Smooth muscle cell (in vitro differentiated cells): ENCODE results near the gene TTLL10. TPM values are rescaled to one million over a fixed set of nuclear protein-coding genes. Genes with fewer than 3 reads are reported as not detected.

Experiments used
- DNase-seq: peaks from one replicate; lab custom pipeline; 2025; ENCODE audit not compliant: unreplicated experiment; lab: John Stamatoyannopoulos, UW
- H2AFZ ChIP-seq: fragments of 200-600 bp; sonication (generic); 2 replicates; pipeline ENCODE4 v1.6.0; 2016; ENCODE audit warnings: antibody characterized with exemption, low read depth, mild to moderate bottlenecking
- H3F3A ChIP-seq: fragments of 200-600 bp; sonication (generic); 2 replicates; pipeline ENCODE4 v1.6.0; 2017; ENCODE audit warnings: antibody characterized with exemption, low read depth
- H3K27ac ChIP-seq: fragments of 200-600 bp; sonication (generic); 2 replicates; pipeline ENCODE4 v1.5.1; 2016; ENCODE audit warnings: low read depth, mild to moderate bottlenecking
- H3K27me3 ChIP-seq: fragments of 200-600 bp; sonication (generic); 2 replicates; pipeline ENCODE4 v1.6.1; 2016; ENCODE audit warnings: low read depth, mild to moderate bottlenecking
- H3K36me3 ChIP-seq: fragments of 200-600 bp; sonication (generic); 2 replicates; pipeline ENCODE4 v1.5.1; 2016; ENCODE audit warnings: low read depth
- H3K4me1 ChIP-seq: fragments of 200-600 bp; sonication (generic); 2 replicates; pipeline ENCODE4 v1.5.1; 2016; ENCODE audit warnings: low read depth
- H3K4me2 ChIP-seq: fragments of 200-600 bp; sonication (generic); 2 replicates; pipeline ENCODE4 v1.6.0; 2016; ENCODE audit warnings: mild to moderate bottlenecking
- H3K4me3 ChIP-seq: fragments of 200-600 bp; sonication (generic); 2 replicates; pipeline ENCODE4 v1.5.1; 2016; ENCODE audit warnings: mild to moderate bottlenecking
- H3K79me2 ChIP-seq: fragments of 200-600 bp; sonication (generic); 2 replicates; pipeline ENCODE4 v1.6.0; 2016; ENCODE audit warnings: low read depth, mild to moderate bottlenecking
- H3K9ac ChIP-seq: fragments of 200-600 bp; sonication (generic); 2 replicates; pipeline ENCODE4 v1.6.0; 2016; ENCODE audit warnings: low read depth
- H3K9me3 ChIP-seq: fragments of 200-600 bp; sonication (generic); replicated peaks from 2 replicates; pipeline ENCODE4 v1.5.1; 2016; ENCODE audit warnings: low read depth
- H4K20me1 ChIP-seq: fragments of 200-600 bp; sonication (generic); 2 replicates; pipeline ENCODE4 v1.6.0; 2016; ENCODE audit warnings: low read depth
- WGBS: methylation state at CpG from one replicate; pipeline ENCODE4 v1.1.7; 2016; ENCODE audit warnings: low lambda C conversion rate; 5-methylcytosine and 5-hydroxymethylcytosine counted together
- polyA plus RNA-seq: library from polyadenylated mRNA; unstranded; fragments of >200 nt; fragmentation: Nextera tagmentation; extraction: Ambion mirVana; gene quantifications from 2 replicates; pipeline ENCODE4 v1.2.1, GENCODE V29; 2016
- total RNA-seq: library from RNA; depleted of rRNA; stranded (reverse); fragments of >200 nt; gene quantifications from 2 replicates; pipeline ENCODE4 v1.2.3, GENCODE V29; 2014
- TF ChIP-seq, protein P1 (sequence below): fragments of 200-600 bp; sonication (generic); IDR thresholded peaks from 2 replicates; pipeline ENCODE4 v1.5.1; 2017; ENCODE audit warnings: borderline replicate concordance, mild to moderate bottlenecking, antibody characterized with exemption; ENCODE audit not compliant: insufficient read depth, poor library complexity, severe bottlenecking

Gene TTLL10
- total and polyA plus RNA-seq, 2 experiments from 2014 or later = not detected

DNA sequence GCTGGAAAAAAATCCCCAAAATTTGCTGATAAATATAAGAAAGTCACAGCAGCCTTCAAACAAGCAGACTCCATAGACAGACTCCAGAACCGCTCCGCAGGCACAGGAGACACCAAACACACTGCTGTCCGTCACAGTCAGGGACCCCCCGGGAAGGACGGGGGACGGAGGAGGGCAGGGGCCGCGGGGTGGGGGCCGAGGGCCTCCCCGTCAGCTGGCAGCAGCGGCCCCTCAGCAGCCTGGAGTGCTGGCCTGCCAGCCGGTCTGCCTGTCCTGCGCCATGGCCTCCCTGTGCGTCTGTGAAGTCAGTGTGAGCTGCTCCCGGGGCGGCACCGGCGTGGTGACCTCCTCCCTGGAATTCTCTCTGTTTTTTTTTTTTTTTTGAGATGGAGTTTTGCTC is 47.7 kb upstream of the TTLL10 start:
- Histone ChIP-seq H3K4me1 (no peaks in the 10 kb centered on the region), H3K4me3 (no peak overlapping the region), H3K27me3 (no peaks in the 10 kb centered on the region), H3K9me3 (no peaks in the 10 kb centered on the region), H3K9ac (no peak overlapping the region), H3F3A (no peaks in the 10 kb centered on the region), H3K79me2 (no peaks in the 10 kb centered on the region), H3K27ac (no peak overlapping the region), H3K4me2 (no peak overlapping the region), H4K20me1 (no peaks in the 10 kb centered on the region), H2AFZ (no peak overlapping the region), H3K36me3 (no peaks in the 10 kb centered on the region)
- no peak for DNase-seq
- TF ChIP-seq, protein P1, sequence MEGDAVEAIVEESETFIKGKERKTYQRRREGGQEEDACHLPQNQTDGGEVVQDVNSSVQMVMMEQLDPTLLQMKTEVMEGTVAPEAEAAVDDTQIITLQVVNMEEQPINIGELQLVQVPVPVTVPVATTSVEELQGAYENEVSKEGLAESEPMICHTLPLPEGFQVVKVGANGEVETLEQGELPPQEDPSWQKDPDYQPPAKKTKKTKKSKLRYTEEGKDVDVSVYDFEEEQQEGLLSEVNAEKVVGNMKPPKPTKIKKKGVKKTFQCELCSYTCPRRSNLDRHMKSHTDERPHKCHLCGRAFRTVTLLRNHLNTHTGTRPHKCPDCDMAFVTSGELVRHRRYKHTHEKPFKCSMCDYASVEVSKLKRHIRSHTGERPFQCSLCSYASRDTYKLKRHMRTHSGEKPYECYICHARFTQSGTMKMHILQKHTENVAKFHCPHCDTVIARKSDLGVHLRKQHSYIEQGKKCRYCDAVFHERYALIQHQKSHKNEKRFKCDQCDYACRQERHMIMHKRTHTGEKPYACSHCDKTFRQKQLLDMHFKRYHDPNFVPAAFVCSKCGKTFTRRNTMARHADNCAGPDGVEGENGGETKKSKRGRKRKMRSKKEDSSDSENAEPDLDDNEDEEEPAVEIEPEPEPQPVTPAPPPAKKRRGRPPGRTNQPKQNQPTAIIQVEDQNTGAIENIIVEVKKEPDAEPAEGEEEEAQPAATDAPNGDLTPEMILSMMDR = no peak
- 94% methylated on average over 18 of the region's 18 CpGs for WGBS

DNA sequence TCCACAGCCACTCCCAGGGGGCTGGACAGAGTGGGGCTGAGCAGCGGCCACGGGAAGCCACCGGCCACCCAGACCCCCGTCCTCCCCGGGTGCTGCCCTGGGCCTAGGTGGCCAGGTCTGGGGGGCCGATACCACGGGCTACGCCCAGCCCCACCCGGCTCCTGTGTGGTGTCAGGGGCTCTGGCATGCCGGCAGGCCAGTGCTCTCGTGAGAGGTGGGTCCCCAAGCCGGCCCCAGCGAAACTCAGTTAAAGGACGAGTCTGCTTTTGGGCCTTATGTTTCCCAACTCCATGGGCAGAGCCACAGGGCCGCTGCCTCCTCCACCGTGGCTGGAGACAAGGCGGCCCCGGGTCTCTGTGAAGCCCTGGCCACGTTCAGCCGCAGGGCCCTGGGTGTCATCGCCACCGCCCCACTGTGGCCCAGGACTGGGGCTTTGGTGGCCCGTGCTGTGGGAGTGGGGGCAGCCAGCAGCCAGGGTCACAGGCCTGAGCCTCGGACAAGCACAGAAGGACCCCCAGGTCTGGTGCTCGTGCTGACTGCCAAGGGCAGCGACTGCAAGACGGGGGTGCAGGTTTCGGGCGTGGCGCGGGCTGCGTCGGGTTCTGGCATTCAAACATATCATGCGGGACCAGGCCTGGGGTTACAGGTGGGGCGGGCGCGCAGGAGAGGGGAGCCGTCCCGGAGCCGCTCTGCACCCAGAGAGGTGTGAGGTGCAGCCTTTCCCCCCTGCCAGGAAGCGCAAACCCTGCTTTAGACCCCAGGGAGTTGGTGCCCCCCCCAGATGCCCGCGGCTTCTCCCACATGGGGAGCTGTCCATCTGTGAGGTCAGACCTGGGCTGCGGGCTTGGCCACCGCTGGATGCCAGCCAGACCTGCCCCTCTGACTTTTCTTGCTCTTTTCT is 45.9 kb upstream of the TTLL10 start:
- H3F3A ChIP-seq = no peaks in the 10 kb centered on the region
- no peak overlapping the region for H3K4me2 ChIP-seq
- H3K27me3 ChIP-seq = no peaks in the 10 kb centered on the region
- H3K36me3 ChIP-seq = no peaks in the 10 kb centered on the region
- no peaks in the 10 kb centered on the region for H3K4me1 ChIP-seq
- TF ChIP-seq, protein P1 = no peak
- no peak overlapping the region for H3K4me3 ChIP-seq
- no peaks in the 10 kb centered on the region for H3K9me3 ChIP-seq
- no peak overlapping the region for H2AFZ ChIP-seq
- no peak overlapping the region for H3K9ac ChIP-seq
- no peaks in the 10 kb centered on the region for H4K20me1 ChIP-seq
- WGBS = 95% methylated on average over 45 of the region's 45 CpGs
- H3K79me2 ChIP-seq = no peaks in the 10 kb centered on the region
- no peak overlapping the region for H3K27ac ChIP-seq
- no peak for DNase-seq

DNA sequence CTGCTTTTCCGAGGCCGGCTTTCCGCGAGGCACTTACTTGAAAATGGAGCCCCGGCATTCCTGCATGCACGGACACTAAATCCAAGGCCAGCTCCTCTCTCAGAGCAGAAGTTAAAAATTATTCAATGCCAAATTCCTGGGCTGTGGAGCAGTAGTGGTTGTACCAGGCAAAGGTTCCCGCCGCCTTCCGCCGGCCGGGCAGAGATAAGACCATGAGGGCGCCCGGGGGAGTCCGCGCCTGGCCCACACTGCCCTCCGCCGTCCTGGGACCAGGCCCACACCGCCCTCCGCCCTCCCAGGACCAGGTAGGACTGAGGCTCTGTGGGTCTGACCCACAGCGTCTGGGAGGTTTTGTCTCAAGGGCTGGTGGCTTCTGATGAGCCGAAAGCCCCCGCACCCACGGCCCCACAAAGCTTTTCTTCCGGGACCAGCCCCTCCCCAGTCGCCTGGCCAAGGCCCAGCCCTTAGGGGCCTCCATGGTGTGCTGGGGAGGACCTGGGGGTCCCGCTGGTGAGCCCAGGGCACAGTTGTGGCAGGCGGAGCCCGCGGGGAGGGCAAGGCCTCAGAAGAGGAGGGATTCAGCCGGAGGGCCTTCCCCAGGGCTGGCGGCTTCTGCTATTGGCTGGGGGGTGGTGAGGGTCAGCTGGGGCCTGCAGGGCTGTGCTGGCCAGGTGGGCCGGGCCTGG is 45.1 kb upstream of the TTLL10 start:
- Histone ChIP-seq H3K36me3 (no peaks in the 10 kb centered on the region), H3K27ac (no peak overlapping the region), H3K9me3 (no peaks in the 10 kb centered on the region), H2AFZ (no peak overlapping the region), H3K4me1 (no peaks in the 10 kb centered on the region), H3K27me3 (no peaks in the 10 kb centered on the region), H3K79me2 (no peaks in the 10 kb centered on the region), H3K9ac (no peak overlapping the region), H3F3A (no peaks in the 10 kb centered on the region), H3K4me3 (no peak overlapping the region), H4K20me1 (no peaks in the 10 kb centered on the region), H3K4me2 (no peak overlapping the region)
- TF ChIP-seq, protein P1 = no peak
- DNase-seq = no peak
- 90% methylated on average over 32 of the region's 32 CpGs for WGBS
